GM20431 (cell line): ENCODE data around the gene APOL6.
"Not testable (repeated sequence)": the region's sequence is repeated elsewhere in the genome, so short reads cannot be mapped to it uniquely, and the experiment has no call there.

Experiments
- in situ Hi-C: fragments of 300-500 bp; cut with MseI, MboI; formaldehyde crosslinking; loops from one replicate; pipeline ENCODE4 v1.15.0; 2020; ENCODE audit warnings: low sequenced_read_pairs; ENCODE audit not compliant: unreplicated experiment

APOL6 gene

DNA sequence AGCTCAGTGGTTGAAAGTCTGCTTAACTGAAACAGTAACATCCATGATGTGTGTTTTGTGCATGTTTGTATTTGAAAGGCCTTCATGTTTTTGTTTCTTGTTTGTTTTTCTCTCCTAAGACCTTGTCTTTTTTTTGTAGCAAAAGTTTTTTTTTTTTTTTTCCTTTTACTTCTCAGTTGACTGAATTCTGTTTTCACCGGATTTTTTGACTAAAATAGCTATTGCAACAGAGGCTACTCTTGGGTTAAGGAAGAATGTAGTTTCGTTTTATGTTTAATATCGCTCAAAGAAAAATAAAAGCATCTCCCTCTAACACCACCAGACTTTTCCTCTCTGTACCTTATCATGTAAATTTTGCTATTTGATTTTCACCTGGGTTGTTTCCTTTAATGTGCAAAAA is 15.1 kb downstream of the APOL6 start:
- in situ Hi-C loops: no loop called here

DNA sequence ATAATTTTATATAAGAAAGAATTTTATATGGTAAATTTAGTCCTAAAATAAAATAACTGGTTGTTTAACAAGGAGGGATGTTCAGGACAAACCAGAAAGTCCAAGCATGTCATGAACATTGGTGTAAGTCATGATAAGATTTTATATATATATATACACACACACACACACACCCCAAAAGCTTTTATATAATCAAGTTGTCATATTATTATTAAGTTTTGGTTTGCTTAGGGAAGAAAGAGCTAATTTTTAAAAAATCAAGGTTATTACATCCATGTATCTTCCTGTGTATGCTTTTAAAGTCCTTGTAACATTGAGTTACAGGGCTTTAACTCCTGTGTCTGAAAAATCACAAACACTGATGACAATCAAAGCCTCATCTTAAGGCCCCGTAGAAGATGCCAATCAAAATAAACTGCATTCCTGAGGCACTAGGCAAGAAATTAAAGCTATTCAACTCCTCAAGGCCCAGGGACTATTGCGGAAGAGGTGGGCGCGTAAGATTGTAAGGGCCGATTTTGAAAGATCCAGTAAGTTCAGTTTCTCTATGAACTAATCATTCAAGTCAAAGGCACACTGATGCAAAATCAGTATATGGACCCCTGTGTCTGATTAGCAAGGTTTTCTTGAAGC is 16.8 kb downstream of the APOL6 start:
- in situ Hi-C loops: no loop called here

DNA sequence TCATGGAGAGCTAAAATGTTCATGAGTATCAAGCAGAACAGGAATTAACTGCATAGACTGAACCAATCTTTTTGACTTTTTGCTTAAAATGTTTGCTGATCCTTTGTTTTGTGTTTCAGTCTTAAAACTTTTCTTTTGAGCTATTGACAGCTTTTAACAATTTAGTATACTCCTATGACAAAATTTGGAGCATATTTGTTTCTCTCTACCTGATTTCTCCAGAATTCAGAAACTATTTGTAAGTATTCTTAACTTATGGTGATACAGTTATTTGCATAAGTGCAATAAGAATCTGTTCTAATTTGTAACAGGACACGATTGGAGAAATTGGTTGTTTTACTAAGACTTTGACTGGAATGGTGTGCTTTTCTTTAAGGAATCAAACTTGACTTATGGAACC is 18.5 kb downstream of the APOL6 start:
- in situ Hi-C loops: not testable (repeated sequence)

DNA sequence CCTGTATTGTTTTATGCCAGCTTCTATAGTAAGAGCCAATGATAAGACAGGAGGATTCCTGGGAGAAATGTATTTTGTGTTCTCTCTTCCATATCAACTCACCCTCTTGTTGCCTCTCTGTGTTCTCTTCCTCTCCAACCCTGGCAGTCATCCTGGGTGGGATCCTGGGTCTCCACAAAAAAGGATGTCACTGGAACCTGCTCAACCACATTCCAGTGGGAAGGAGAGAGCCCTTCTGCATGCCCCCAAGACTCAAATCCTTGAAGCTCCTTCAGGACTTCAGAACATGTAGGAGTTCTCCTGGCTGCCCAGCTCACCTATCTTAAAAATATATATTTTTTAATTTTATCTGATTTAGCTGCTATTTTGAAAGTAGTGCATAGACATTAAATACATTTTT is 26.1 kb downstream of the APOL6 start:
- in situ Hi-C loops: no loop called here

DNA sequence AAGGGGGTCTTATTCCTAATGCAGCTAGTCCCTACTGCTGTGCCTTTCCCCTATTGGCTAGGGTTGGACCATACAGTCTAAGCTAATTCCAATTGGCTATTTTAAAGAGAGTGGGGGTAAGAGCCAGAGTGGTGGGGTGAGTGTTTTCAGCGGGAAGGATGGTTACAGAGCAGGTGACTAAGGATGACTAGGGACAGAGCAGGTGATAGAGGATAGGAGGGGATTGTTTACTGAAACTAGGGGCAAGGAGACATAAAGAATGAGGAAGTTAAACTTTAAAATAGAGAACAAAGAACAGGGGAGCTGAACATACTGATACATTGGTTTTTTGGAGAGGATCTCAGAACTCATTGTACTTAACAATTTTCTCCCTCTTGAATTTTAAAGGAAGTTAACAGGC is 27.8 kb downstream of the APOL6 start:
- in situ Hi-C loops: not testable (repeated sequence)

DNA sequence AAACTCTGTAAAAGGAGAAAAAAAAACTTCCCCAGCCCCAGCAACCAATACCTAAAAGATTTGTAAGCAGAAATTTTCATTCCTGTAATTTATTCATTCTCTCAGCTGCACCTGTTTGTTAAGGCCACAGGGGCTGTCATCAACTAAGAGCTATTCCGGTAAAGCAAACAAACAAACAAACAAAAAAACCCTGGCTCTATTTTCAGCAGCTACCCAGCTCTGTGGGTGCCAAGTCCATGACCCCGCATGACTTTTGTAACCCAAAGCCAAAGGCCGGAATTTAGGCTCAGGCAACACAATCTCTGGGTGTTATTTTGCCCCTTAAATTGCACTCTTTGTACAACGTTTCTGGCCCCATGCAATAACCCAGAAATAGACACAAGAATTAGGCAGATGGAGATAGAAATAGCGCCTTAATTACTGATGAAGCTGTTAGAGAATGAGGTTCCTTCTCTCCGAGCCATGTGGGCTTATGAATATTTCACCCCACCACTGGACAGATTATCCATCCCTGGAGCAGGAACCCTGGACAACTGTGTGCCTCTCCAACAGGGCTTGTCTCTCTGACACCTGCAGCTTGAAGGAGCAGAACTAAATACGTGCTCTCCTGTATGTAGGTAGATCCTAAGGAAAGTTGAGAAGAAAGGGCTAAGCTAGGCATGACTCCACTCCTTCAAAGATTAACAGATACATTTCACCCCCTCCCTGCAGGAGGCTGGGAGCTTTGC is 29.4 kb downstream of the APOL6 start:
- in situ Hi-C loops: no loop called here

DNA sequence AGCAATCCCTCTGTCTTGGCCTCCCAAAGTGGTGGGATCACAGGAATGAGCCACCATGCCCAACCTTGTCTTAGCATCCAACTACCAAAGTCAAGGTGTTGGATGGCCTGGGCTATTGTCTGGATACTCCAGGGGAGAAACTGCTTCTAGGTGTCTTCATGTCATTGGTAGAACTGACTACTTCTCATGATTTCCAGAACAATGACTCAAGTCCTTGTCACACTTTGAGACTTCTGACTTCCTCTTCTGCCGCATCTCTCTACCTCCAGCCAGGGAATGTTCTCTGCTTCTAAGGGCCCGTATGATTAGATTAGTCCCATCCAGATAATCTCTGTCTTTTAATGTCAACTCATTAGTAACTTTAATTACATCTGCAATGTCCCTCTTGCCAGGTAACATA is 30.6 kb downstream of the APOL6 start:
- in situ Hi-C loops: no loop called here

DNA sequence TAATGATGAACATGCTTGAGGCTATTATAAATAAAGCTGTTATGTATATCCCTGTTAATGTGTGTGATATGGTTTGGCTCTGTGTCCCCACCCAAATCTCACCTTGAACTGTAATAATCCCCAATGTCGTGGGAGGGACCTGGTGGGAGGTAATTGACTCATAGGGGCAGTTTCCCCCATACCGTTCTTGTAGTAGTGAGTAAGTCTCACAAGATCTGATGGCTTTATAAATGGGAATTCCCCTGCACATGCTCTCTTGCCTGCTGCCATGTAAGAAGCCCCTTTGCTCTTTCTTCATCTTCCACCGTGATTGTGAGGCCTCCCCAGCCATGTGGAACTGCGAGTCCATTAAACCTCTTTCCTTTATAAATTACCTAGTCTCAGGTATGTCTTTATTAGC is 31.2 kb downstream of the APOL6 start:
- in situ Hi-C loops: not testable (repeated sequence)

DNA sequence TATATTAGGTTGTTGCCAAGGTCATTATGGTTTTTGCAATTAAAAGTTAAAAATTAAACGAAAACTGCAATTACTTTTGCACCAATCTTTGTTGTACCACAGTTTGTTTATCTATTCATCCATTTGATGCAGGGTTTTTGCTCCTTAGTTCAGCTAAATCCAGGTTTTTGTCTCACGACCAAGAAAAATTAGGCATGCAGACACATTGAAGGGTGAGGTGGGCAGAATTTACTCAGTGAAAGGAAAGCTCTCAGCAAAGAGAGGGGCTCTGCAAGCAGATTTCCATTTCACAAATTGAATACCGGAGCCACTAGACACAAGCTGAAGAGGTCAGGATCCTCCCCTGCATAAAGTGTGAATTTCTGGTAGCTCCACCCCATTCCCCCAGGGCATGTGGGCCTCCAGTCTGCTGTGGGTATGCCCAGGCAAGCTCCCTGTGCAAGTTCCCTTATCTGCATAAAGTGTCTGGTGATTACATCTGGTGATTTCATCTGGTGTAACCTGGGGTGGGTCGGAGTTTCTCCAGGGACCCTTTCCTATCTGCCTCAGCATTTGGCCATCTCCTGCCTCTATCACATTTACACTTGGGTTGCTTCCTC is 33.3 kb downstream of the APOL6 start:
- in situ Hi-C loops: no loop called here

DNA sequence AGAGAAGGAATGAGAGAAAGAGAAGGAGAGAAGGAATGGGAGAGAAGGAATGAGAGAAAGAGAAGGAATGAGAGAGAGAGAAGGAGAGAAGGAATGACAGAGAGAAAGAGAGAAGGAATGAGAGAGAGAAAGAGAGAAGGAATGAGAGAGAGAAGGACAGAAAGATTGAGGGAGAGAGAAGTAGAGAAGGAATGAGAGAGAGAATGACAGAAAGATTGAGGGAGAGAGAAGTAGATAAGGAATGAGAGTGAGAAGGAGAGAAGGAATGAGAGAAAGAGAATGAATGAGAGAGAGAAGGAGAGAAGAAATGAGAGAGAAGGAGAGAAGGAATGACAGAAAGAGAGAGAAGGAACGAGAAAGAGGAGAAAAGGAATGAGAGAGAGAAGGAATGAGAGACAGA is 35.3 kb downstream of the APOL6 start:
- in situ Hi-C loops: no loop called here

DNA sequence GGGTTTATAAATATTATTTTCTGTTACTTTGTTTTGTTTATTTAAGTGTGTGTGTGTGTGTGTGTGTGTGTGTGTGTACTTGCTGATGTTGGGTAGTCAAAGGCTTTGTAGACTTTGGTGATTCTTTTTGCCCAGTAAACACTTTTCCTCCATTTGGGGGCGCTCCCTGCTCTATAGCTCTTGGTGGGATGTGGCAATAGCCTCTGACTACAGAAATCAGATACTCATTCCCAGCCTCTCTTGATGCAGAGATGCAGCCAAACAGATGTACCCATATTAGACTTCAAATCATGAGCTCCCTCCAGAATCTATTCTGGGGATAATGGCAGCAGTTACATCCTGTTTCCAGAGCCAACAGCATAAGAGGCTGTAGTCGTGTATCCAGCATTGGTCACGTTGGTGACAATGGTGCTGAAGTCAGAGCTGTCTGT is 36.0 kb downstream of the APOL6 start:
- in situ Hi-C loops: no loop called here

DNA sequence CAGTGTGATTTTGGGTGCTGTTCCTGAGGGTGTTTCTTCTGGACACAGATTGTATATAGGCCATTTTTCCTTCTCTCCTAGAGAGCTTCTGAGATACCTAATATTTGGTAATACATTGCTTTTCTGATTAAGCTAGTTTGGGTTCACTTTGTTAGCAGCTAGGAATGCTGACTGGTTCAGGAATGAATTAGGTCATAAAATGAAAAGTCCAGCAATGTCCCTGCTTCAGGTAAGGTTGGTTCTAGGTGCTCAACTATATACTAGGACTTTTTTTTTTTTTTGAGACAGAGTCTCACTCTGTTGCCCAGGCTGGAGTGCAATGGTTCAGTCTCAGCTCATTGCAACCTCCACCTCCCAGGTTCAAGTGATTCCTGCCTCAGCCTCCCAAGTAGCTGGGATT is 36.5 kb downstream of the APOL6 start:
- in situ Hi-C loops: no loop called here

DNA sequence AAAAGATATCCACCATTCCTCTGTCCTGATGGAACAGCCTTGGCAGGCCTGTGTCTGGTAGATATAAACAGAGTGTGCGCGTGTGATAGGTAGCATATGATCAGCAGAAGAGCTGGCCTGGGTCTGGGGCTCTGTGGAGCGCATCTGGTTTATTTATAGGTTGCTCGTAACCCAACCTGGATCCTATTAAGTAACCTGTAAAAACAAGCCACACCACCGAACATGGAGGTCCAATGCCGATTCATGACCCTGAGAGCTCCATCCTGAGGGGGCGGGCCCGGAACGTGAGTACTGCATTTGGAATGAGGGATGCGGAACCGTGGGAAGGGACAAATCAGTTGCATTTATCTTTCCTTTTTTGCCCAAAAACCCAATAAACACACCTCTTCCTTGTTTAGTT is 37.5 kb downstream of the APOL6 start:
- in situ Hi-C loops: no loop called here

DNA sequence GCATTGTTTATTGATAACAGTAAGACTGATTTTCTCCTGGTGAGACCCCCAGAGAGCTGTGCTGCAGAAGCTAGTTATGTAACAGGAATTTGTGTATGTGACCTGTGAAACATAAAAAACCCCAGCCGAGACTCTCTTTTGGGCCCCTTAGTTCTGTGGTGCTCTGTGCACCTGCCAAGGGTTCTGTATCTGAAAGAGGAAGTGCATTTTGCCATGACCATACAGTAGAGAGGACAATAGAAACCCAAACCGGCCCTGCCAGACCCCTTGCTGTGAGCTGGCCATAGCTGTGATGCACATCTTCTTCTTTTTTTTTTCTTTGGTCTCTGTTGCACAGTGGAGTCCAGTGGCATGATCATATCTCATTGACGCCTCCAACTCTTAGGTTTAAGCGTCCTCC is 38.1 kb downstream of the APOL6 start:
- in situ Hi-C loops: no loop called here

DNA sequence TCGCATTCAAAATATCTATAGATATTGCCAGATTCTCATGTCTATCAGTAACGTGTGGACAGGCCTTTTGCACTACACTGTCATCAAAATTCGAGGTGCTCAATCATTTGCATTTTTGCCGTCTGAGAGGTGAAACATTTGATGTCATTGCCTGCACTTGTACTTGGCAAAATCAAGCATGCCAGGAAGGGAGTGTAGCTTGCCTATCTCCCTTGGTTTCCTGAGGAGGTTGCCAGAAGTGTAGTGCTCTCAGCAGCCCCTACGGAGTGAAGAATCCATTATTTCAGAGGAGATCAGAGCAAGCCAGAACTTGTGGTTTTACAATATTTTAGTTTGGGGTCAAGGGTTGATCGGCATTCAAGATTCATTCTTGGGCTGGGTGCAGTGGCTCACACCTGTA is 39.2 kb downstream of the APOL6 start:
- in situ Hi-C loops: no loop called here

DNA sequence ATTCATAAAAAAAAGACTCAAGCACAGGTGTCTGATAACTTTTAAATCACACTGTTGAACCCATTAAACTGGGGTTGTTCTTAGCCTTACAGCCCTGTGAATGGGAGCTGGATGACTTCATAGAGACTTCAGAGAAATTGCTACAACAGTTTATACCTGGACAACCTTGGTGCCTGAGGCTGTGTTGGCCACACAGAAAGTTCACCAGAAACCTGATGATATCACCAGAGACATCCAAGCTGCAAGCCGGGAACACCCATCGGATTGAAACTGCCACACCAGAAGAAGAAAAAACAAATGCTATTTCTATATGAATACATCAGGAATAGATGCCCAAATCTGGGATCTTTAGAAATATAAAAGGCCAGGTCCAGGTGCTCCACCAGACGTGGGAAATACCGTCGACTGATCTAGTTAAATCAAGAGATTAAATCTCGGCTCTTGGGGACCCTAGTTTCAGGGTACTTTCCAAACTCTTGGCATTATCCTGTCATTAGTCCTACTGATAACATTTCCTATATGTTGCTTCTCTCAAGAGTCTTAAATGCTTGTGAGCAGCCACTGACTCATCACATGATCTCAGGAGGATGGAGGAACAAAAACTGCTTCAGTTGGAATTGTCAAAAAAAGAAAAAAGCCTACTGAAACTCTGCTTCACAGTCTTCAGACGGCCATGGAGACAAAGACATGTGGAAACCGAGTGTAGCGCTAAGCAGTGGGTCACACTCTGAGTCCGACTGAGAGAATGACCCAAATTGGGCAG is 40.8 kb downstream of the APOL6 start:
- in situ Hi-C loops: no loop called here

DNA sequence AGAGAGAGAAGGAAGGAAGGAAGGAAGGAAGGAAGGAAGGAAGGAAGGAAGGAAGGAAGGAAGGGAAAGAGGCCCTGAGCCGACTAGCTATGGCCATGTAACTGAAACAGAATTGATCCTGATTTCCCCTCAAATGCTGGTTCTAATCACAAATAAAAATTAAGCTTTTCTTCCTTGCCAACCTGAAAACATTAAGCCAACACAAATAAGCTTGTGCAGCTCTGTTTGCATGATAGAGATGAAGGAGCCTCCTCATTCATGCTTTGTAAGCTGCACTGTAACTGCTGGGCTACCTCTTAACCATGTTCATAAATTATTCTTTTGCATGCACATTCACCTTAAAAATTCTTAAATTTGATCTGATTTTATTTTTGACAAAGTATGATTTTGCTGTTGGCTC is 41.8 kb downstream of the APOL6 start:
- in situ Hi-C loops: no loop called here

DNA sequence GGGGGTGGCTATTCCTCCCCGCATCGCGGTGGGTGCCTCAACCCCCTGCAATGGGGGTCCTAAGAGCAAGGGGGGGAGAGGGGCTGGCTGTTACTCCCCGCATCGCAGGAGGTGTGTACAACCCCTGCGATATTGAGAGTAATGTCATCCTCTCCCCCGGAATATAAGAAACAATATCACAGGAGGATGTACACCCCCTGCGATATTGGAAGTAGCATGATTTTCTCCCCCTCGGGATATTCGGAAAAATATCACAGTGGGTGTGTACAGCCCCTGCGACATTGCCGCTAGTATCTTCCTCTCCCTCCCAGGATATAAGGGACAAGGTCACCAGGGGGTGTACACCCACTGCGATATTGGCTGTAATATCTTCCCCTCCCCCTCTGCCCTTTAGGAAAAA is 47.0 kb downstream of the APOL6 start:
- in situ Hi-C loops: no loop called here

DNA sequence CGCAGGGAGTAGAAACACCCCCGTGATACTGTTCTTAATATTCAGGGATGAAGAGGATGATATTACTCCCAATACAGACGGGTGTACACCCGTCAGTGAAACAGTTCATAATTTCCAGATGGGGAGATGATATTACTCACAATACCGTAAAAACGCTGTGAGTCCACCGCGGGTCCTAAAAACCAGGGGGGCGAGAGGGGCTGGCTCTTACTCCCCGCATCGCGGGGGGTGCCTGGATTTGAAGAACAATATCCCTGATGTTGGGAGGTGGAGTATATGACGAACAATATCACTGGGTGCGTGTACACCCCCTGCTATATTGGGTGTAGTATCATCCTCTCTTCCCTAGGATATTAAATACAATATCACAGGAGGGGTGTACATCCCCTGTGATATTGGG is 48.9 kb downstream of the APOL6 start:
- in situ Hi-C loops: no loop called here

DNA sequence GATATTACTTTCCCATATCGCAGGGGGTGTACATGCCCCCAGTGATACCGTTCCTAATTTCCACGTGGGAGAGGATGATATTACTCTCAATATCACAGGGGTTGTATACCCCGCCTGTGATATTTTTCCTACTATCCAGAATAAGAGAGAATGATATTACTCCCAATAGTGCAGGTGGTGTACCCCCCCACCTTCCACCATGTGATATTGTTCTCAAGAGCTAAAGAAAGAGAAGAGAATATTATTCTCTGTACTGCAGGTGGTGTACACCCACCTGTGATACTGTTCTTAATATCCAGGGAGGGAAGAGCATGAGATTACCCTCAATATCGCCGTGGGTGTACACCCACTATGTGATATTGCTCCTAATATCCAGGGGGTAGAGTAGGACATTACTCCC is 51.6 kb downstream of the APOL6 start:
- in situ Hi-C loops: not testable (repeated sequence)
